Superior temporal gyrus (tissue), 1 donor: ENCODE results near the gene RIMKLB.
"Not testable (repeated sequence)": the region's sequence is repeated elsewhere in the genome, so short reads cannot be mapped to it uniquely, and the experiment has no call there.

ENCODE experiments used
- DNase-seq: peaks from one replicate; pipeline ENCODE4 v3.0.0-alpha.2; 2016; ENCODE audit errors: extremely low spot score

Gene RIMKLB

GRCh38 chr12:8692573-8692972 lies 5.2 kb upstream of the RIMKLB start:
- peak; percentile 83 for DNase-seq

- no peak for DNase-seq
These were observed 2.7 kb upstream of the RIMKLB start for GRCh38 chr12:8695116-8695515.

- DNase-seq: no peak
These were observed 1.2 kb upstream of the RIMKLB start for GRCh38 chr12:8696442-8697090.

GRCh38 chr12:8697120-8697475 lies 693 bp upstream of the RIMKLB start:
- peak; percentile 69 for DNase-seq

GRCh38 chr12:8698132-8698851 lies 501 bp downstream of the RIMKLB start:
- no peak for DNase-seq

GRCh38 chr12:8698879-8699278 lies 1.1 kb downstream of the RIMKLB start:
- no peak for DNase-seq

GRCh38 chr12:8699714-8700113 lies 1.9 kb downstream of the RIMKLB start:
- no peak for DNase-seq

GRCh38 chr12:8701046-8701660 lies 3.4 kb downstream of the RIMKLB start:
- no peak for DNase-seq

GRCh38 chr12:8702159-8702558 lies 4.4 kb downstream of the RIMKLB start:
- DNase-seq: no peak

GRCh38 chr12:8709124-8709830 lies 11.5 kb downstream of the RIMKLB start:
- DNase-seq: no peak

- no peak for DNase-seq
These were observed 14.8 kb downstream of the RIMKLB start for GRCh38 chr12:8712572-8712971.

GRCh38 chr12:8722286-8722800 lies 24.6 kb downstream of the RIMKLB start:
- no peak for DNase-seq

- no peak for DNase-seq
These were observed 37.1 kb downstream of the RIMKLB start for GRCh38 chr12:8734873-8735381.

- no peak for DNase-seq
These were observed 44.7 kb downstream of the RIMKLB start for GRCh38 chr12:8742501-8742900.

- DNase-seq: not testable (repeated sequence)
These were observed 45.3 kb downstream of the RIMKLB start for GRCh38 chr12:8743121-8743520.

GRCh38 chr12:8745631-8746030 lies 47.8 kb downstream of the RIMKLB start:
- not testable (repeated sequence) for DNase-seq

- DNase-seq: no peak
These were observed 48.3 kb downstream of the RIMKLB start for GRCh38 chr12:8746046-8746445.

- DNase-seq: not testable (repeated sequence)
These were observed 62.3 kb downstream of the RIMKLB start for GRCh38 chr12:8760076-8760475.

GRCh38 chr12:8762701-8763100 lies 64.9 kb downstream of the RIMKLB start:
- DNase-seq: not testable (repeated sequence)

GRCh38 chr12:8766121-8766520 lies 68.3 kb downstream of the RIMKLB start:
- not testable (repeated sequence) for DNase-seq

GRCh38 chr12:8770499-8770898 lies 72.7 kb downstream of the RIMKLB start:
- no peak for DNase-seq

GRCh38 chr12:8771072-8771471 lies 73.3 kb downstream of the RIMKLB start:
- DNase-seq: no peak
